Neural cell (in vitro differentiated cells): ENCODE measurements around the gene LAP3. TPM values are rescaled to one million over a fixed set of nuclear protein-coding genes. Genes with fewer than 3 reads are reported as not detected.

ENCODE experiments used
- H2AFZ ChIP-seq: fragments of 200-600, 300-800 bp; sonication (generic), shearing (Covaris generic); 2 replicates; pipeline ENCODE4 v1.6.0; 2014; ENCODE audit warnings: low read depth, mild to moderate bottlenecking, antibody characterized with exemption, low read length, moderate library complexity
- H3F3A ChIP-seq: fragments of 200-600 bp; shearing (Covaris generic); 2 replicates; pipeline ENCODE4 v1.6.1; 2016; ENCODE audit warnings: mild to moderate bottlenecking, moderate library complexity, mixed read lengths, antibody characterized with exemption, low read length; ENCODE audit not compliant: insufficient read depth, poor library complexity, severe bottlenecking
- H3K27ac ChIP-seq: fragments of 200-600, 300-800 bp; sonication (generic), shearing (Covaris generic); 2 replicates; pipeline ENCODE4 v1.5.1; 2014; ENCODE audit warnings: mild to moderate bottlenecking, low read length, moderate library complexity
- H3K27me3 ChIP-seq: fragments of 300-800, 200-600 bp; sonication (generic), shearing (Covaris generic); 2 replicates; pipeline ENCODE4 v1.6.0; 2014; ENCODE audit warnings: mild to moderate bottlenecking, low read depth, low read length, moderate library complexity; ENCODE audit not compliant: insufficient read depth
- H3K36me3 ChIP-seq: fragments of 300-800, 200-600 bp; sonication (generic), shearing (Covaris generic); 2 replicates; pipeline ENCODE4 v1.5.1; 2014; ENCODE audit warnings: mild to moderate bottlenecking, antibody characterized with exemption, low read length, moderate library complexity; ENCODE audit not compliant: insufficient read depth
- H3K4me2 ChIP-seq: fragments of 300-800, 200-600 bp; sonication (generic), shearing (Covaris generic); 2 replicates; pipeline ENCODE4 v1.6.0; 2014; ENCODE audit warnings: mild to moderate bottlenecking, low read length
- H3K4me3 ChIP-seq: fragments of 300-800, 200-600 bp; sonication (generic), shearing (Covaris generic); 2 replicates; pipeline ENCODE4 v1.5.1; 2014; ENCODE audit warnings: mild to moderate bottlenecking, low read length, moderate library complexity
- H3K79me2 ChIP-seq: fragments of 200-600 bp; shearing (Covaris generic); replicated peaks from 2 replicates; pipeline ENCODE4 v1.6.0; 2014; ENCODE audit warnings: mild to moderate bottlenecking, low read length, moderate library complexity; ENCODE audit not compliant: insufficient read depth
- H3K9ac ChIP-seq: fragments of 300-800, 200-600 bp; sonication (generic), shearing (Covaris generic); 2 replicates; pipeline ENCODE4 v1.6.1; 2016; ENCODE audit warnings: mild to moderate bottlenecking, low read length, mixed read lengths
- H3K9me2 ChIP-seq: fragments of 200-600 bp; shearing (Covaris generic); 2 replicates; pipeline ENCODE4 v1.6.1; 2016; ENCODE audit warnings: mild to moderate bottlenecking, low read length, mixed read lengths; ENCODE audit not compliant: insufficient read depth
- H3K9me3 ChIP-seq: fragments of 200-600, 300-800 bp; sonication (generic), shearing (Covaris generic); 2 replicates; pipeline ENCODE4 v1.6.1; 2016; ENCODE audit warnings: mild to moderate bottlenecking, mixed run types, low read length, moderate library complexity, mixed read lengths
- H4K20me1 ChIP-seq: fragments of 200-600 bp; shearing (Covaris generic); 2 replicates; pipeline ENCODE4 v1.6.1; 2016; ENCODE audit warnings: mild to moderate bottlenecking, mixed run types; ENCODE audit not compliant: insufficient read depth
- EP300 ChIP-seq: fragments of 450-650 bp; conservative IDR thresholded peaks from 2 replicates; pipeline ENCODE4 v1.6.1; 2014; ENCODE audit warnings: antibody characterized with exemption, mild to moderate bottlenecking, moderate library complexity; ENCODE audit not compliant: poor library complexity, severe bottlenecking
- EZH2 ChIP-seq: fragments of 200-600, 300-800 bp; shearing (Covaris generic), sonication (generic); IDR thresholded peaks from 2 replicates; pipeline ENCODE4 v1.6.1; 2014; ENCODE audit warnings: antibody characterized with exemption, low read length, borderline replicate concordance, mild to moderate bottlenecking; ENCODE audit not compliant: insufficient read depth, poor library complexity, severe bottlenecking
- MXI1 ChIP-seq: fragments of 450-650 bp; conservative IDR thresholded peaks from 2 replicates; pipeline ENCODE4 v1.6.1; 2014; ENCODE audit warnings: antibody characterized with exemption, mild to moderate bottlenecking; ENCODE audit not compliant: poor library complexity, severe bottlenecking
- POLR2AphosphoS5 ChIP-seq: IDR thresholded peaks from 2 replicates; pipeline ENCODE4 v1.6.1; 2012
- RAD21 ChIP-seq: fragments of 450-650 bp; conservative IDR thresholded peaks from 2 replicates; pipeline ENCODE4 v1.6.1; 2014; ENCODE audit warnings: antibody characterized with exemption, mild to moderate bottlenecking, moderate library complexity
- SMC3 ChIP-seq: fragments of 450-650 bp; conservative IDR thresholded peaks from 2 replicates; pipeline ENCODE4 v1.6.1; 2014; ENCODE audit warnings: antibody characterized with exemption, mild to moderate bottlenecking, moderate library complexity; ENCODE audit not compliant: poor library complexity
- TAF1 ChIP-seq: IDR thresholded peaks from 2 replicates; pipeline ENCODE4 v1.6.1; 2012; ENCODE audit warnings: low read depth
- polyA plus RNA-seq: library from polyadenylated mRNA; depleted of rRNA; stranded (reverse); fragments of >200 nt; gene quantifications from 2 replicates; pipeline ENCODE4 v1.2.3, GENCODE V29; 2014
- TF ChIP-seq, protein P1 (sequence below): fragments of 450-650 bp; IDR thresholded peaks from 2 replicates; pipeline ENCODE4 v1.5.1; 2014; ENCODE audit warnings: antibody characterized with exemption, mild to moderate bottlenecking, moderate library complexity; ENCODE audit not compliant: poor library complexity, severe bottlenecking
- TF ChIP-seq, protein P2 (sequence below): IDR thresholded peaks from 2 replicates; pipeline ENCODE4 v1.6.1; 2012; ENCODE audit warnings: borderline replicate concordance

The LAP3 gene
- polyA plus RNA-seq, 1 donor from 2014 or later = 36.9 TPM

DNA sequence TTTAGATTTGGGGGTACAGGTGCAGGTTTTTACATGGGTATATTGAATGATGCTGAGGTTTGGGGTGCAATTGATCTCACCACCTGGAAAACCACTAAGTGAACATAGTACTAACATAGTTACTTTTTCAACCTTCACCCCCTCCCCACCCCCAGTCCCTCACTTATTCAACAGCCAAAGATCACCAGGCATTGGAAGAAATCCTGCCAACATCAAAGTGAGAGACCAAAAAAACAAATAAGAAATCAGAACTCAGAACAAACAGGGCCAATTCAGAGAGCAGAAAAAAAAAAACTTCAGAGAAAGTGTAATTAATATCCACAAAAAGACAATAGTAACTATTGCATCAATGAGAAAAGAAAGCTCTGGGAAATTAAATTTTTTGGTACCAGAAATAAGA, 20.5 kb upstream of the LAP3 start:
- Histone ChIP-seq H3K79me2 (no peaks in the 10 kb centered on the region), H3K27ac (no peak overlapping the region), H3K36me3 (no peaks in the 10 kb centered on the region), H3K4me2 (no peak overlapping the region), H3K9ac (no peak overlapping the region), H3K27me3 (no peaks in the 10 kb centered on the region), H3K9me3 (no peaks in the 10 kb centered on the region), H3F3A (no peaks in the 10 kb centered on the region), H3K4me3 (no peak overlapping the region), H4K20me1 (no peaks in the 10 kb centered on the region), H3K9me2 (no peaks in the 10 kb centered on the region), H2AFZ (no peak overlapping the region)
- TF ChIP-seq TAF1 (no peak), SMC3 (no peak), RAD21 (no peak), POLR2AphosphoS5 (no peak), MXI1 (no peak), EZH2 (no peak), EP300 (no peak)
- TF ChIP-seq, protein P1, sequence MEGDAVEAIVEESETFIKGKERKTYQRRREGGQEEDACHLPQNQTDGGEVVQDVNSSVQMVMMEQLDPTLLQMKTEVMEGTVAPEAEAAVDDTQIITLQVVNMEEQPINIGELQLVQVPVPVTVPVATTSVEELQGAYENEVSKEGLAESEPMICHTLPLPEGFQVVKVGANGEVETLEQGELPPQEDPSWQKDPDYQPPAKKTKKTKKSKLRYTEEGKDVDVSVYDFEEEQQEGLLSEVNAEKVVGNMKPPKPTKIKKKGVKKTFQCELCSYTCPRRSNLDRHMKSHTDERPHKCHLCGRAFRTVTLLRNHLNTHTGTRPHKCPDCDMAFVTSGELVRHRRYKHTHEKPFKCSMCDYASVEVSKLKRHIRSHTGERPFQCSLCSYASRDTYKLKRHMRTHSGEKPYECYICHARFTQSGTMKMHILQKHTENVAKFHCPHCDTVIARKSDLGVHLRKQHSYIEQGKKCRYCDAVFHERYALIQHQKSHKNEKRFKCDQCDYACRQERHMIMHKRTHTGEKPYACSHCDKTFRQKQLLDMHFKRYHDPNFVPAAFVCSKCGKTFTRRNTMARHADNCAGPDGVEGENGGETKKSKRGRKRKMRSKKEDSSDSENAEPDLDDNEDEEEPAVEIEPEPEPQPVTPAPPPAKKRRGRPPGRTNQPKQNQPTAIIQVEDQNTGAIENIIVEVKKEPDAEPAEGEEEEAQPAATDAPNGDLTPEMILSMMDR = no peak
- TF ChIP-seq, protein P2, sequence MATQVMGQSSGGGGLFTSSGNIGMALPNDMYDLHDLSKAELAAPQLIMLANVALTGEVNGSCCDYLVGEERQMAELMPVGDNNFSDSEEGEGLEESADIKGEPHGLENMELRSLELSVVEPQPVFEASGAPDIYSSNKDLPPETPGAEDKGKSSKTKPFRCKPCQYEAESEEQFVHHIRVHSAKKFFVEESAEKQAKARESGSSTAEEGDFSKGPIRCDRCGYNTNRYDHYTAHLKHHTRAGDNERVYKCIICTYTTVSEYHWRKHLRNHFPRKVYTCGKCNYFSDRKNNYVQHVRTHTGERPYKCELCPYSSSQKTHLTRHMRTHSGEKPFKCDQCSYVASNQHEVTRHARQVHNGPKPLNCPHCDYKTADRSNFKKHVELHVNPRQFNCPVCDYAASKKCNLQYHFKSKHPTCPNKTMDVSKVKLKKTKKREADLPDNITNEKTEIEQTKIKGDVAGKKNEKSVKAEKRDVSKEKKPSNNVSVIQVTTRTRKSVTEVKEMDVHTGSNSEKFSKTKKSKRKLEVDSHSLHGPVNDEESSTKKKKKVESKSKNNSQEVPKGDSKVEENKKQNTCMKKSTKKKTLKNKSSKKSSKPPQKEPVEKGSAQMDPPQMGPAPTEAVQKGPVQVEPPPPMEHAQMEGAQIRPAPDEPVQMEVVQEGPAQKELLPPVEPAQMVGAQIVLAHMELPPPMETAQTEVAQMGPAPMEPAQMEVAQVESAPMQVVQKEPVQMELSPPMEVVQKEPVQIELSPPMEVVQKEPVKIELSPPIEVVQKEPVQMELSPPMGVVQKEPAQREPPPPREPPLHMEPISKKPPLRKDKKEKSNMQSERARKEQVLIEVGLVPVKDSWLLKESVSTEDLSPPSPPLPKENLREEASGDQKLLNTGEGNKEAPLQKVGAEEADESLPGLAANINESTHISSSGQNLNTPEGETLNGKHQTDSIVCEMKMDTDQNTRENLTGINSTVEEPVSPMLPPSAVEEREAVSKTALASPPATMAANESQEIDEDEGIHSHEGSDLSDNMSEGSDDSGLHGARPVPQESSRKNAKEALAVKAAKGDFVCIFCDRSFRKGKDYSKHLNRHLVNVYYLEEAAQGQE = no peak

DNA sequence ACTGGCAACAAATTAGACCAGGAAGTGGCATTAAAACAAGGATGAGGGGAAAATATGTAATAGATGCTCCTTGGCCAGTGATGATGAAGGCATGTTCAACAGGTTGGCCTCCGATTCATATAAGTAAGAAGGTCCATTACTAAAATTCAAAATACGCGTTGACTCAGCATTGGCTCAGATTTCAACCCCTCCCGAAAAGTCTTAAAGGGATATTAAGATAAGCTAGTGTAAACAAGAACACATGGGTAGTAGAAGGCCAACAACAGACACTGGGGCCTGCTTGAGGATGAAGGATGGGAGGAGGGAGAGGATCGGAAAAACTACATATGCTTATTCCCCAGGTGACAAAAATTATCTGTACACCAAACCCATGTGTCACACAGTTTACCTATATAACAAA, 19.1 kb upstream of the LAP3 start:
- H3K4me2 ChIP-seq = no peak overlapping the region
- no peak overlapping the region for H2AFZ ChIP-seq
- H3K9me3 ChIP-seq = no peaks in the 10 kb centered on the region
- no peaks in the 10 kb centered on the region for H3K27me3 ChIP-seq
- no peaks in the 10 kb centered on the region for H4K20me1 ChIP-seq
- no peak overlapping the region for H3K4me3 ChIP-seq
- H3K79me2 ChIP-seq = no peaks in the 10 kb centered on the region
- H3K9ac ChIP-seq = no peak overlapping the region
- no peaks in the 10 kb centered on the region for H3F3A ChIP-seq
- H3K36me3 ChIP-seq = no peaks in the 10 kb centered on the region
- TF ChIP-seq TAF1 (no peak), EP300 (no peak), EZH2 (no peak), POLR2AphosphoS5 (no peak), SMC3 (no peak), RAD21 (no peak), MXI1 (no peak)
- TF ChIP-seq, protein P2 = no peak
- TF ChIP-seq, protein P1 = no peak
- no peak overlapping the region for H3K27ac ChIP-seq
- no peaks in the 10 kb centered on the region for H3K9me2 ChIP-seq
